HEK293 (cell line): ENCODE results near the gene RGS6.

Experiments
- CTCF ChIA-PET: fragments of 350-600 bp; formaldehyde crosslinking; extraction: SDS; loops from one replicate; lab custom pipeline; 2021; ENCODE audit warnings: antibody characterized with exemption; lab: Yijun Ruan, JAX
- POLR2A ChIA-PET: fragments of 300-600 bp; formaldehyde crosslinking; extraction: SDS; loops from one replicate; lab custom pipeline; 2020; ENCODE audit warnings: antibody characterized with exemption, inconsistent platforms; lab: Yijun Ruan, JAX
- H3K27ac ChIP-seq: fragments of 200-500 bp; sonication (Bioruptor generic); 2 replicates; pipeline ENCODE4 v1.5.1; 2014; ENCODE audit warnings: low read depth, low read length, control low read depth, inconsistent platforms; ENCODE audit errors: extremely low read depth
- H3K36me3 ChIP-seq, 2 experiments: fragments of 200-500 bp in 1 of 2; sonication (Bioruptor generic) in 1 of 2; 1 replicate in 1 of 2; 2 replicates in 1 of 2; pipeline ENCODE4 v1.5.1; 2014 to 2017; ENCODE audit warnings: inconsistent platforms in 2 of 2, low read length in 2 of 2; ENCODE audit not compliant: control insufficient read depth in 2 of 2, insufficient read depth in 1 of 2
- H3K4me1 ChIP-seq: fragments of 200-500 bp; sonication (Bioruptor generic); 2 replicates; pipeline ENCODE4 v1.5.1; 2014; ENCODE audit warnings: mild to moderate bottlenecking, low read length, inconsistent platforms; ENCODE audit not compliant: control insufficient read depth, insufficient read depth
- H3K4me3 ChIP-seq: 2 replicates; pipeline ENCODE4 v1.5.1; 2011; ENCODE audit warnings: low read depth, mild to moderate bottlenecking, control low read depth, low read length, moderate library complexity
- H3K9me3 ChIP-seq: fragments of 200-500 bp; sonication (Bioruptor generic); 2 replicates; pipeline ENCODE4 v1.5.1; 2014; ENCODE audit warnings: low read depth, low read length, inconsistent platforms; ENCODE audit not compliant: control insufficient read depth, insufficient read depth
- GLIS2 ChIP-seq: fragments of 450-650 bp; formaldehyde crosslinking; IDR thresholded peaks from 2 replicates; pipeline ENCODE4 v1.5.1; 2016; ENCODE audit warnings: missing biosample characterization, missing genetic modification characterization
- KLF16 ChIP-seq: fragments of 450-650 bp; formaldehyde crosslinking; IDR thresholded peaks from 2 replicates; pipeline ENCODE4 v1.5.1; 2017; ENCODE audit warnings: missing biosample characterization, missing genetic modification characterization
- SCRT2 ChIP-seq: fragments of 450-650 bp; formaldehyde crosslinking; IDR thresholded peaks from 2 replicates; pipeline ENCODE4 v1.5.1; 2016; ENCODE audit warnings: missing biosample characterization, missing genetic modification characterization
- ZBTB6 ChIP-seq: fragments of 450-650 bp; formaldehyde crosslinking; IDR thresholded peaks from 2 replicates; pipeline ENCODE4 v1.5.1; 2017; ENCODE audit warnings: missing biosample characterization, missing genetic modification characterization
- ZFP3 ChIP-seq: fragments of 450-650 bp; formaldehyde crosslinking; IDR thresholded peaks from 2 replicates; pipeline ENCODE4 v1.5.1; 2016; ENCODE audit warnings: low read depth, missing biosample characterization, missing genetic modification characterization
- ZFP37 ChIP-seq: fragments of 450-650 bp; formaldehyde crosslinking; IDR thresholded peaks from 2 replicates; pipeline ENCODE4 v1.5.1; 2016; ENCODE audit warnings: missing biosample characterization, missing genetic modification characterization
- ZNF133 ChIP-seq: fragments of 450-650 bp; formaldehyde crosslinking; IDR thresholded peaks from 2 replicates; pipeline ENCODE4 v1.5.1; 2016; ENCODE audit warnings: missing biosample characterization, missing genetic modification characterization
- ZNF148 ChIP-seq: fragments of 450-650 bp; formaldehyde crosslinking; IDR thresholded peaks from 2 replicates; pipeline ENCODE4 v1.5.0; 2017; ENCODE audit warnings: missing biosample characterization, missing genetic modification characterization, borderline replicate concordance
- ZNF16 ChIP-seq: fragments of 450-650 bp; formaldehyde crosslinking; IDR thresholded peaks from 2 replicates; pipeline ENCODE4 v1.5.1; 2016; ENCODE audit warnings: low read depth, missing biosample characterization, missing genetic modification characterization
- ZNF169 ChIP-seq: fragments of 450-650 bp; formaldehyde crosslinking; IDR thresholded peaks from 2 replicates; pipeline ENCODE4 v1.5.1; 2016; ENCODE audit warnings: missing biosample characterization, missing genetic modification characterization
- ZNF175 ChIP-seq: fragments of 450-650 bp; formaldehyde crosslinking; IDR thresholded peaks from 2 replicates; pipeline ENCODE4 v1.5.1; 2016; ENCODE audit warnings: missing biosample characterization, missing genetic modification characterization
- ZNF223 ChIP-seq: fragments of 450-650 bp; formaldehyde crosslinking; IDR thresholded peaks from 2 replicates; pipeline ENCODE4 v1.5.1; 2016; ENCODE audit warnings: missing biosample characterization, missing genetic modification characterization
- ZNF266 ChIP-seq: fragments of 450-650 bp; formaldehyde crosslinking; IDR thresholded peaks from 2 replicates; pipeline ENCODE4 v1.5.1; 2016; ENCODE audit warnings: missing biosample characterization, missing genetic modification characterization, low read depth
- ZNF274 ChIP-seq, 2 experiments: fragments of 200-500 bp in 1 of 2; fragments of 450-650 bp in 1 of 2; sonication (Bioruptor generic) in 1 of 2; formaldehyde crosslinking in 1 of 2; IDR thresholded peaks; 2 replicates each; pipeline versions ENCODE4 v1.5.1 to v1.6.1; 2014 to 2016; ENCODE audit warnings: borderline replicate concordance in 1 of 2, inconsistent platforms in 1 of 2, low read length in 1 of 2, missing biosample characterization in 1 of 2, missing genetic modification characterization in 1 of 2
- ZNF292 ChIP-seq: fragments of 450-650 bp; formaldehyde crosslinking; IDR thresholded peaks from 2 replicates; pipeline ENCODE4 v1.5.1; 2016; ENCODE audit warnings: low read depth, missing biosample characterization, missing genetic modification characterization, borderline replicate concordance
- ZNF311 ChIP-seq: fragments of 450-650 bp; formaldehyde crosslinking; IDR thresholded peaks from 2 replicates; pipeline ENCODE4 v1.5.1; 2017; ENCODE audit warnings: missing biosample characterization, missing genetic modification characterization, borderline replicate concordance
- ZNF426 ChIP-seq: fragments of 450-650 bp; formaldehyde crosslinking; IDR thresholded peaks from 2 replicates; pipeline ENCODE4 v1.5.1; 2017; ENCODE audit warnings: missing biosample characterization, missing genetic modification characterization, mild to moderate bottlenecking, inconsistent platforms, moderate library complexity
- ZNF488 ChIP-seq: fragments of 450-650 bp; formaldehyde crosslinking; IDR thresholded peaks from 2 replicates; pipeline ENCODE4 v1.5.1; 2016; ENCODE audit warnings: missing biosample characterization, missing genetic modification characterization
- ZNF510 ChIP-seq: fragments of 450-650 bp; formaldehyde crosslinking; IDR thresholded peaks from 2 replicates; pipeline ENCODE4 v1.5.1; 2018; ENCODE audit warnings: mild to moderate bottlenecking, missing genetic modification characterization, missing biosample characterization; ENCODE audit not compliant: insufficient replicate concordance
- ZNF580 ChIP-seq: fragments of 450-650 bp; formaldehyde crosslinking; IDR thresholded peaks from 2 replicates; pipeline ENCODE4 v1.5.1; 2016; ENCODE audit warnings: missing biosample characterization, missing genetic modification characterization
- ZNF585B ChIP-seq: fragments of 450-650 bp; formaldehyde crosslinking; IDR thresholded peaks from 2 replicates; pipeline ENCODE4 v1.5.1; 2016; ENCODE audit warnings: missing biosample characterization, missing genetic modification characterization
- ZNF776 ChIP-seq: fragments of 450-650 bp; formaldehyde crosslinking; IDR thresholded peaks from 2 replicates; pipeline ENCODE4 v1.5.0; 2017; ENCODE audit warnings: missing biosample characterization, missing genetic modification characterization, borderline replicate concordance
- ZSCAN18 ChIP-seq: fragments of 450-650 bp; formaldehyde crosslinking; IDR thresholded peaks from 2 replicates; pipeline ENCODE4 v1.5.1; 2016; ENCODE audit warnings: missing biosample characterization, missing genetic modification characterization

RGS6 gene

GRCh38 chr14:72350215-72350614 lies 418.0 kb downstream of the RGS6 start (continued):
- TF ChIP-seq KLF16 (tag by site-specific recombination) (no peak), GLIS2 (tag by site-specific recombination) (no peak), ZNF175 (tag by site-specific recombination) (no peak), ZNF169 (tag by site-specific recombination) (no peak), SCRT2 (tag by site-specific recombination) (no peak), ZNF580 (no peak), ZNF16 (tag by site-specific recombination) (no peak), ZNF776 (tag by site-specific recombination) (no peak), ZNF426 (tag by site-specific recombination) (no peak), ZFP3 (no peak)

GRCh38 chr14:72352012-72352411 lies 419.8 kb downstream of the RGS6 start:
- Histone ChIP-seq H3K9me3 (no peaks in the 10 kb centered on the region), H3K4me1 (no peaks in the 10 kb centered on the region), H3K27ac (no peak overlapping the region), H3K4me3 (no peak overlapping the region), H3K36me3 (no peaks in the 10 kb centered on the region)
- POLR2A ChIA-PET: no interaction called here
- TF ChIP-seq ZNF426 (tag by site-specific recombination): no peak
- CTCF ChIA-PET: no interaction called here

- Histone ChIP-seq H3K27ac (no peak overlapping the region), H3K4me1 (no peaks in the 10 kb centered on the region), H3K36me3 (no peaks in the 10 kb centered on the region), H3K9me3 (no peaks in the 10 kb centered on the region), H3K4me3 (no peak overlapping the region)
- ChIA-PET CTCF (no interaction called here), POLR2A (no interaction called here)
- TF ChIP-seq ZNF510 (no peak), ZFP37 (tag by site-specific recombination) (no peak), ZNF488 (tag by site-specific recombination) (no peak), ZNF148 (no peak), ZNF292 (tag by site-specific recombination) (no peak)
- TF ChIP-seq, all 188 proteins: peak for 0
Measured at GRCh38 chr14:72366619-72367018, 434.4 kb downstream of the RGS6 start.

- Histone ChIP-seq H3K9me3 (no peaks in the 10 kb centered on the region), H3K36me3 (no peaks in the 10 kb centered on the region), H3K27ac (no peak overlapping the region), H3K4me3 (no peak overlapping the region), H3K4me1 (no peaks in the 10 kb centered on the region)
- TF ChIP-seq ZBTB6 (tag by site-specific recombination): no peak
- TF ChIP-seq ZNF274 (IDR thresholded peaks at IDR 0.05; ENCODE audit: low read length): no peak
- TF ChIP-seq ZNF274 (tag by site-specific recombination; IDR thresholded peaks at IDR 0.05; ENCODE audit: borderline replicate concordance): no peak
- TF ChIP-seq ZNF266 (tag by site-specific recombination): no peak
- TF ChIP-seq ZNF585B (tag by site-specific recombination): no peak
- no peak for TF ChIP-seq ZNF223 (tag by site-specific recombination)
- TF ChIP-seq ZNF169 (tag by site-specific recombination): no peak
- no peak for TF ChIP-seq ZSCAN18 (tag by site-specific recombination)
- no peak for TF ChIP-seq ZNF133 (tag by site-specific recombination)
- TF ChIP-seq ZNF311 (tag by site-specific recombination): no peak
- ChIA-PET POLR2A (no interaction called here), CTCF (no interaction called here)
Measured at GRCh38 chr14:72369106-72369505, 436.9 kb downstream of the RGS6 start.
